ENCODE data around the gene ANTXR2. TPM values are rescaled to one million over a fixed set of nuclear protein-coding genes. Genes with fewer than 3 reads are reported as not detected.

ANTXR2 gene
- total RNA-seq, 4 donors from 2014 or later, result 69.6 to 139 (median 118) TPM

DNA sequence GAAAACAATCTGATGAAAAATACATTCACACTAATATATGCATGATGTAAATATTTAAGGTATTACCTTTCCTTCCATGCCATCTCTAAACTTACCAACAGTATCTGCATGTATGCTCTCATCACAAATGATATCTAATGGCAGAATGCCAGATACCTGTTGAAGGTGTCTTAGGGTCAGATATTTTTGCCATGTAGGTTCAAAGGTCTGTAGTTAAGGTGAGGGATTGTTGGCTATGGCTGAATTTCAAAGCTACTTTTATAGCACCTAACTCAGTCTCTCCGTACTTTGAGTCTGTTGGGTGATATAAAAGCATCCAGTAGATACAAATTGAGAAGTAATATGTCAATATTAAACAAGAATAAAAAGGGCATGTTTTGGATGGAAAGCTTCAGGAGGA, 19.8 kb upstream of the ANTXR2 start:
- Histone ChIP-seq H3K4me1 (peaks cover 0 to 9% (median 0%) of the 10 kb centered on the region in 4 donors), H3K27ac (no peak overlapping the region), H3K27me3 (no peaks in the 10 kb centered on the region), H3K36me3 (no peaks in the 10 kb centered on the region), H3K4me3 (no peak overlapping the region), H3K9me3 (no peaks in the 10 kb centered on the region)
- WGBS, 2 donors, result 92 to 97% methylated on average over 1 of the region's 1 CpG
- DNase-seq (ENCODE audit: low spot score in 2 of 2), result no peak
- no peak for TF ChIP-seq POLR2A (IDR thresholded peaks at IDR 0.05)
- TF ChIP-seq EP300 (IDR thresholded peaks at IDR 0.05), result no peak
- TF ChIP-seq, protein P1, sequence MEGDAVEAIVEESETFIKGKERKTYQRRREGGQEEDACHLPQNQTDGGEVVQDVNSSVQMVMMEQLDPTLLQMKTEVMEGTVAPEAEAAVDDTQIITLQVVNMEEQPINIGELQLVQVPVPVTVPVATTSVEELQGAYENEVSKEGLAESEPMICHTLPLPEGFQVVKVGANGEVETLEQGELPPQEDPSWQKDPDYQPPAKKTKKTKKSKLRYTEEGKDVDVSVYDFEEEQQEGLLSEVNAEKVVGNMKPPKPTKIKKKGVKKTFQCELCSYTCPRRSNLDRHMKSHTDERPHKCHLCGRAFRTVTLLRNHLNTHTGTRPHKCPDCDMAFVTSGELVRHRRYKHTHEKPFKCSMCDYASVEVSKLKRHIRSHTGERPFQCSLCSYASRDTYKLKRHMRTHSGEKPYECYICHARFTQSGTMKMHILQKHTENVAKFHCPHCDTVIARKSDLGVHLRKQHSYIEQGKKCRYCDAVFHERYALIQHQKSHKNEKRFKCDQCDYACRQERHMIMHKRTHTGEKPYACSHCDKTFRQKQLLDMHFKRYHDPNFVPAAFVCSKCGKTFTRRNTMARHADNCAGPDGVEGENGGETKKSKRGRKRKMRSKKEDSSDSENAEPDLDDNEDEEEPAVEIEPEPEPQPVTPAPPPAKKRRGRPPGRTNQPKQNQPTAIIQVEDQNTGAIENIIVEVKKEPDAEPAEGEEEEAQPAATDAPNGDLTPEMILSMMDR (IDR thresholded peaks at IDR 0.05), result no peak

DNA sequence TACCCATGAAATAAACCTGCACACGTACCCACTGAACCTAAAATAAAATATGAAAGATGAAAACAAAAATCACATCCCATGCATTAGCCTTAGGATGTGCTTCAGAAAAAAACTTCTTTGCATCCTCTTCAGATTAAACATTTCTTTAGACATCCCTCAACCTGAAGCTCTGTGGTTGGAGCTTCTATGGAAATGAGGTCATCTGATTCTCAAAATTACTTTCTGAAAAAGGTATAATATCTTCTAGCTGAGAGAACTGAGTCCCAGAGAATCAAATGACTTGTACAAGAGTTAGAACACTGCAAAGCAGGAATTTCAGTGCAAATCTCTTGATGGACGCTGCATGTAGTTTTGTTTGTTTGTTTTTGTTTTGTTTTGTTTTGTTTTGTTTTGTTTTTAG, 19.1 kb upstream of the ANTXR2 start:
- H3K36me3 ChIP-seq, result no peaks in the 10 kb centered on the region
- H3K27ac ChIP-seq, result no peak overlapping the region
- no peaks in the 10 kb centered on the region for H3K9me3 ChIP-seq
- TF ChIP-seq, protein P1 (IDR thresholded peaks at IDR 0.05), result no peak
- no peak for TF ChIP-seq EP300 (IDR thresholded peaks at IDR 0.05)
- H3K4me1 ChIP-seq, result peaks cover 0 to 4% (median 0%) of the 10 kb centered on the region in 4 donors
- 86 to 91% methylated on average over 2 of the region's 2 CpGs for WGBS, 2 donors
- no peaks in the 10 kb centered on the region for H3K27me3 ChIP-seq
- no peak overlapping the region for H3K4me3 ChIP-seq
- DNase-seq (ENCODE audit: low spot score in 2 of 2), result no peak

DNA sequence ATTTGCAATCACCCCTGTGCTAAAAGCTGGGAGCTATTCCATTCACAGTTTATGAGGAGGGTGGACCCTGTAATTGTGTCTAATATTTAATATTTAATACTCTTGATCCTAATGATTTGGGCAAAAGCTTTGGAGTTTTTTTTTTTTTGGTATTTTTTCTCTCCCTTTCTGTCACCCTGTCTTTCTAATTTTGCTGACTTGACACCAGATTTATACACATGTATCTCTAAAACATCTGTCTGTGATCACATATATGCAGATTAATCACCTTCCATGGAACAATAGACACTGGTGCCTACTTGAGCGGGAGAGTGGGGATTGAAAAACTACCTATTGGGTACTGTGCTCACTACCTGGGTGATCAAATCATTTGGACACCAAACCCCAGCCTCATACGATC, 18.7 kb upstream of the ANTXR2 start:
- 95 to 98% methylated on average over 2 of the region's 2 CpGs for WGBS, 2 donors

DNA sequence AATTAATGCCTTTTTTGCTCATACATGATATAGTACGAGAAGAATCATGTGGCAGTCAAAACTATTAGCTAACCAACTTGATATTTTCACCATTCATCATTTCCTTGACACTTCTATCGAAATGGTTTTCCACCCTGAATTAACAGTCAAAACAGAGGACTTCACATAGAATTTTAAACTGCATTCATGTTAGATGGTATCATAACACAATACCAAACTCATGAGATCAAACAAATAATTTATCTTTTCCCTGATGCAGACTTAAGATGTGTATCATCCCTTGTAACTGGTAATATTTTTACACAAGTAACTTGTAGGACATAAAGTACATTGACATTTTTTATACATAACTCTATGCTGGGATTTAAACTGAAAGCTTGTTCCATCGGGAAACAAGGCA, 18.2 kb upstream of the ANTXR2 start:
- TF ChIP-seq EP300 (IDR thresholded peaks at IDR 0.05), result no peak
- TF ChIP-seq POLR2A (IDR thresholded peaks at IDR 0.05), result no peak
- TF ChIP-seq, protein P1 (IDR thresholded peaks at IDR 0.05), result no peak
- no peak for DNase-seq (ENCODE audit: low spot score in 2 of 2)
- WGBS, 2 donors, result 55 to 59% methylated on average over 3 of the region's 3 CpGs
- Histone ChIP-seq H3K4me1 (no peaks in the 10 kb centered on the region), H3K4me3 (no peak overlapping the region), H3K27me3 (no peaks in the 10 kb centered on the region), H3K27ac (no peak overlapping the region), H3K36me3 (no peaks in the 10 kb centered on the region), H3K9me3 (no peaks in the 10 kb centered on the region)

More for the DNA sequence above, 18.7 kb upstream of the ANTXR2 start:
- H3K4me1 ChIP-seq, result no peaks in the 10 kb centered on the region
- DNase-seq (ENCODE audit: low spot score in 2 of 2), result no peak
- no peak overlapping the region for H3K4me3 ChIP-seq
- H3K27me3 ChIP-seq, result no peaks in the 10 kb centered on the region
- TF ChIP-seq POLR2A (IDR thresholded peaks at IDR 0.05), result no peak
- no peak for TF ChIP-seq EP300 (IDR thresholded peaks at IDR 0.05)
- TF ChIP-seq, protein P1 (IDR thresholded peaks at IDR 0.05), result no peak
- H3K36me3 ChIP-seq, result no peaks in the 10 kb centered on the region
- no peaks in the 10 kb centered on the region for H3K9me3 ChIP-seq
- no peak overlapping the region for H3K27ac ChIP-seq

DNA sequence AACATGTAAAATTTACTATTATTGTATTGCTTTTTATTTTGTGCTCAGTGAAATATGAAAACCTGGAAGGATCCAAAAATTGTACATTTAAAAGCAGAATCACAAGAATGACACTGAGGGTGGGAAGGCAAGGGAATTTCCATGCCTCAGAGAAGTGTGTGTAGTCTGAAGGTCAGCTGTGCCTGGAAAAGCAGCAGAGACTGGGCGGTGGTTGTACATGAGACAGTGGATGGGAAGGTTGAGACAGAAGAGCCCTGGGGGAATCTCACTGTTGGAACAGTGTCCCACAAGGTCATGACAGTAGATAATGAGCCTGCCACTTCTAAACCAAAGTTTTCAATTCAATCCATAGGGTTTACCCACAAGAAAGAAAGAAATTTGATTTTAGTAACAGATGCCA, 17.1 kb upstream of the ANTXR2 start:
- Histone ChIP-seq H3K4me3 (no peak overlapping the region), H3K27me3 (no peaks in the 10 kb centered on the region), H3K9me3 (no peaks in the 10 kb centered on the region), H3K4me1 (no peaks in the 10 kb centered on the region), H3K36me3 (no peaks in the 10 kb centered on the region), H3K27ac (no peak overlapping the region)
- TF ChIP-seq EP300 (IDR thresholded peaks at IDR 0.05) (no peak), POLR2A (IDR thresholded peaks at IDR 0.05) (no peak)
- TF ChIP-seq, protein P1 (IDR thresholded peaks at IDR 0.05), result no peak
- DNase-seq (ENCODE audit: low spot score in 2 of 2), result no peak
- WGBS, 2 donors, result 81 to 90% methylated on average over 1 of the region's 1 CpG
